NCI-H1930 (cell line): ENCODE results near the gene MXD1.

Source experiments
- DNase-seq, 2 experiments: peaks; one replicate each; lab custom pipeline; 2025; lab: John Stamatoyannopoulos, UW

Gene MXD1

DNA sequence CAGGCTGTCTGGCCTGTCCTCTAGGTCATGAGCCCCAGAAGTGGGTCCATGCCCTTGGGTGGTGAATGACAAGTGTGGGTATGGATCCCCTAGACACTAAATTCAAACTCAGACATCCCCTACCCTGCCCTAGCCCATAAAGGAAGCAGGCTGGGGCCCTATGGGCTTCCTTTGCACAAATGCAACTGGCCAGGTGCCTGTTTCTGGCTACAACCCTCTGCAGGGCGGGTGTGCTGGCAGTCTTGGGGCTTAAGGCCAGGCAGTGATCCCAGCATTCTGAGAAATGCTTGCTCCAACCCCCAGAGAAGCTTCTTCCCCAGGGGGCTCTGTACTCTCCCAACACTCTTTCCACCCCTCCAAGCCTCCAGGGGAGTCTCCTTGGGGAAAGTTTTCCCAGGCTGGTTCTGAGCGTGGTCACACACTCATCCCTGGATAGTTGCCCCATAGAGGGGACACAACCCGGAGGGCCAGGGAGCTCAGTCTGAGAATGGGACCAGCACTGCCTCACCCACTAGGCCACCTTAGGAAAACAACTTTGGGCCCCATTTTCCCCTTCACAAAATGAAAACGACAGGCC lies 63.1 kb downstream of the MXD1 start:
- DNase-seq: no peak

DNA sequence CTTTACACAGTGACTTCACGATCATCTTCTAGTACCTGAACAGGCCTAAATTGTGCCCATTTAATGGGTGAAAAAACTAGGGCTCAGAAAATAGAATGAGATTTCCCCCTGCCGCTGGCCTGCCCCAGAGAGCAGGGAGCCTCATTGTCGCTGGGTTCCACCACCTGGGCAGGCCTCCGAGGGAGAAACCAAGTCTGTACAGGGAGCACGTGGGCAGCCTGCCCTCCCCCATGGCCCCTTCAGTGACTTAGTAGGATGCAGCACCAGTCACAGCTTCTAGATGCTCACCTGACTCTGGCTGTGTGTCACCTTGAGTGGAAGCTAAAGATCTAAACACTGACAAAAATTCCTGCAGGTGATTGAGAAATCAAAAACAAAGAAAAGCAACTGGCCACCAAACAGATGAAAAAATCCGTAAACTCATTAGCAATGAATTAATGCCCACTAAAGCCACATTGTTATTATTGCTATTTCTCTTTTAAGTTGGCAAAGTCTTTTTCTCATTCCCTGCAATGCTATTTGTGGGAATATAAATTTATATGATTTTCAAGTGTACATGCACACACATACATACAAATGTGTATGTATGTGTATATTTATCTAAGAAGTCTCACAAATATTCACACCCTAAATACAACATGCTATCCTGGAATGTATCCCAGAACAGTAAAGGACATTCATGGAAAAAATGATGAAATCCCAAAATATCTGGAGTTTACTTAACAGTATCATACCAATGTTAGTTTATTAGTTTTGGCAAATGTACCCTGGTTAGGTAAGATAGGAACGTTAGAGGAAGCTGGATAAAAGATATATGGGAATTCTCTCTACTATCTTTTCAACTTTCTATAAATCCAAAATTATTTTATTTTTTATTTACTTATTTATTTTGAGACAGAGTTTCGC lies 65.2 kb downstream of the MXD1 start:
- no peak for DNase-seq

DNA sequence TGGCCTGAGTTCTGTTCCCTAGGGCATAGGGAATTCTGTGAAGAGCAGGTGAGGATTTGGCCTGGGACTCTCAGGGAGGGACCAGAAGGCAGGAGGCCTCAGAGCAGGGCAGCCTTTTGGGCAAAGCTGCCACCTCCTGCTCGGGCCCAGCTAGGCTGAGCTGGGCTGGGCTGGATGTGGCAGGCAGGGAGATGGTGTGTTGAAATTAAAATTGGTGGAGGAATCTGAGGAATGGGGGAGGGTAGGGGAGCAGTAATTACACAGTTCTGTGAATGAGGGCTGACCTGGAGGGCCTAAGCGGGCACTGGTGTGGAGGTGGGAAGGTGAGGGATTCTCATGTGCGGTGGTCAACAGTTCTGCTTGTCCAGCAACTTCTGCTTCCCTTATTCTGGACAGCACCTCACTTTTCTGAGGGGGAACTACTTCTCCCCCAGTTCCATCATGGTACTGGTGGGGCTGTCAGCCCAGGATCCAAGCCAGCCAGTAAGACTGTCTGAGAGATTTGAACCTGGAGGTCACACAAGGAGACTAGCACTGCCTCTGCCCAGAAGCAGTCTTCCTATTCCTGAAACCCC lies 68.6 kb downstream of the MXD1 start:
- no peak for DNase-seq

DNA sequence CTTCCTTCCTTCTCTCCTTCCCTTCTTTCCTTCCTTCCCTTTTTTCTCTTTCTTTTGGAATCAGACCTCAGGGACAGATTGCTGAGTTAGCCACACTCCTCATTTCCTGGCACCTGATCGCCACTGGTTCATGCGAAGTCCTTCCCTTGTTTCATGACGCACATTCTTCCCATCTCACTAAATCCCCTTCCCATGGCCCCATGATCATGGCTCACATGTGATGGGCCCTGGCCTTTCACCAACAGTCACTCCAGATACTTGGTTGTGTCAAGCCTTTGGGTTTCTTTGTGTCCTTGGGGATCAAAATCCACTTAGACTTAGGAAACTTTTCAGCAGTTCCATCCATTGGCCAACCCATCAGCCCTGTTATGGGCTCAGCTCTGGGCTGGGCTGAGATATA lies 70.3 kb downstream of the MXD1 start:
- DNase-seq: no peak

DNA sequence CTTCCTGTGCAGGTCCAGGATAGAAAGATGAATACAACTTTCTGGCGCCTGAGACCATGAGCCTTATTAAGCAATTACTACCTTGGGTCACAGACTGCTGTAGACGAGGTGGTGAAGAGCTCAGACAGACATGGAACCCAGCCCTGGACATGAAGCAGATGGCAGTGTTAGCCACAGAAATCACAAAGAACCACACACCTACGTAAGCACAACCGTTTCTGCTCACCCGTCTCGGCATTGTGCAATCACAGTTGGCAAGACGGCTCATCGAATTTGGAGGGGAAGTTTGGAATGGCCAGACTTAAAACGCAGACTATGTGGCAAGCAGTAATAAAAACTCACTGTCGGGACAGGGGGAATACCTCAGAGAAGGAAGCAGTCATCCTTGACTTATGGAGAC lies 70.8 kb downstream of the MXD1 start:
- no peak for DNase-seq

DNA sequence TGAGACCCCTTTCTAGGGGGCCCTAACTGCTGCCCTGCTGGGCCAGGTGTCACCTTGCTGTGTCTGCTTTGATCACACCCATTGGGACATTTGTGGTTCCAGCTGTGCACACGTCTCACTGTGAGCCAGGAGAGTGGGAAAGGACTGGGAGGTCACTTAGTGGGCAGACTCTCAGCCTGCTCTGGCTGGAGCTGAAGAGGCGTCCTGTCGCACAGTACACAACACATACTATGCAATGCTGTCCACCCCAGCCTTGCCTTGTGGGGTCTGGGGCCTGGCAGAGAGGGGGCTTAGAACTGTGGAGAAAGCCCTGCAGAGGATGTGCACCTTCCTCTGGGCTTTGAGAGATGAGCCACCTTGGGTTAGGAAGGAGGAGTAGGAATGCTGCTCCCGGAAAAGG lies 71.8 kb downstream of the MXD1 start:
- no peak for DNase-seq

DNA sequence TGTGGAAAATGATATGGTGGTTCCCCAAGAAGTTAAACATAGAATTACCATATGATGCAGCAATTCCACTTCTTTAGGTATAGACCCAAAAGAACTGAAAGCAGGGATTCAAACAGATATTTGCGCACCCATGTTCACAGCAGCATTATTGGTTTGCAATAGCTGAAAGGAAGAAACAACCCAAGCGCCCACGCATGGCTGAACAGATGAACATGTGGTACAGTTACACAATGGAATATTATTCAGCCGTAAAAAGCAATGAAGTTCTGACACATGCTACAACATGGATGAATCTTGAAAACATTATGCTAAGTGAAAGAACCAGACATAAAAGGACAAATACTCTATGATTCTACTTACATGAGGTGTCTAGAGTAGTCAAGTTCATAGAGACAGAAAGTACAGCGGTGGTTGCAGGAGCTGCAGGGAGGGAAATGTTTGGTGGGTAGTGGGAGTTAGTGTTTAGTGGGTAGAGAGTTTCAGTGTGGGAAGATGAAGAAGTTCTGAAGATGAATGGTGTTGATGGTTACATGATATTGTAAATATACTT lies 73.3 kb downstream of the MXD1 start:
- DNase-seq: no peak

DNA sequence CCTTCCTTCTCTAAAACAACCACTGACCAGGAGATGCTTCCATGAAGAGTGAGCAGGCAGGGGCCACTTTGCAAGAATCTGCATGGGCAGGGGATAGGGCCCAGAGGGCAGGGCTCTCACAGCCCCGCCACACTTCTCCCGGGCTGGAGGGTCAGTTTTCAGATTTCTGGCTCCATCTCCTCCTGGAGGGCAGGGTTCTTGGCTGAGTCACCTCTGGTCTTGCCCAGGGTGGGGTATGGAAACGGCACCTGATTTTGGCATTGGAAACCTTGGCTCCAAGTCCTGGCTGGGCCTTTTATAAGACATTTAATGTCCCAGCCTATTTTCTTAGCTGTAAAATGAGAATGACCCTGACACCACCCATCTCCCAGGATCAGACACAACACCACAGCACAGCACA lies 74.1 kb downstream of the MXD1 start:
- DNase-seq: no peak

DNA sequence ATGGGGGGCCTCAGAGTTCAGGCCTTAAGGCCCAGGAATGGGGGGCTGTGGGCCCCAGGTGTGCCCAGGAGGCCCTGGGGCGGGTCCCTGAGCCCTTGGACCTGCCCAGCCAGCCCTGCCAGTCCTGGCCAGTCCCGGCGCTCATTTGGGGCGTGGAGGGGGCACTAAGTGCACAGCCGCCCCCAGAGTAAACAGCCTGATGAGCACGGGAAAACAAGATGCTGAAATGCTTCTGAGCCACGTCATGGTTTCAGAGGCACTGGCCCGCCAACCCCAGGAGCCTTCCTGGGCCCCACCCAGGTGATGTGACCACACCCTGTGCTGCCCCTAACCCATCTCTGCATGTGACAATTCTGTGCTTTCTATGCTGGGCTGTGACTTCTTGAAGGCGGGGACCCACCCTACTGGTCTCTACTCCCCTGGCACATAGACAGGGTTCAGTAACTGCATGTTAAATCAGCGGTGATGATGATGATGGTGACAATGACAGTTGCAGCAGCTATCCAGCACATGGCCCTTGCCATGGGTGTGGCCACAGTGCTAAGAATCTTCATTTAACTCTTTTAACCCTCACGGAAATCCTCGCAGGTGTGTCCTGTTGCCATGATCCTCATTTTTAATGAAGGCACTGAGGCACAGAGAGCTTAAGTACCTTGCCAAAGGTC lies 74.7 kb downstream of the MXD1 start:
- DNase-seq: no peak
